Kidney capillary endothelial cell (primary cell): ENCODE results near the gene GRK5.
A peak's percentile ranks its signal among the peaks of the same experiment; 100 is the strongest.

ENCODE experiments used
- DNase-seq: peaks from one replicate; pipeline ENCODE4 v3.0.0-alpha.2; 2018; ENCODE audit warnings: low spot score

The GRK5 gene

GRCh38 chr10:119379466-119380071, 172.2 kb downstream of the GRK5 start:
- DNase-seq: no peak

- no peak for DNase-seq
Observed at GRCh38 chr10:119383174-119383856, 175.9 kb downstream of the GRK5 start.

- DNase-seq: no peak
Observed at GRCh38 chr10:119384127-119384526, 176.8 kb downstream of the GRK5 start.

- DNase-seq: no peak
Observed at GRCh38 chr10:119386666-119387065, 179.3 kb downstream of the GRK5 start.

GRCh38 chr10:119388849-119389345, 181.5 kb downstream of the GRK5 start:
- no peak for DNase-seq

GRCh38 chr10:119391440-119392251, 184.3 kb downstream of the GRK5 start:
- no peak for DNase-seq

GRCh38 chr10:119393019-119393418, 185.6 kb downstream of the GRK5 start:
- DNase-seq: no peak

GRCh38 chr10:119393421-119393820, 186.1 kb downstream of the GRK5 start:
- DNase-seq: no peak

GRCh38 chr10:119393845-119394244, 186.5 kb downstream of the GRK5 start:
- no peak for DNase-seq

GRCh38 chr10:119394657-119395279, 187.4 kb downstream of the GRK5 start:
- DNase-seq: no peak

- DNase-seq: peak; percentile 67
Observed at GRCh38 chr10:119395280-119396007, 188.1 kb downstream of the GRK5 start.

- DNase-seq: no peak
Observed at GRCh38 chr10:119396008-119396708, 188.8 kb downstream of the GRK5 start.

- no peak for DNase-seq
Observed at GRCh38 chr10:119396709-119397071, 189.3 kb downstream of the GRK5 start.

- DNase-seq: no peak
Observed at GRCh38 chr10:119397416-119397815, 190.0 kb downstream of the GRK5 start.

- no peak for DNase-seq
Observed at GRCh38 chr10:119398996-119399395, 191.6 kb downstream of the GRK5 start.

- DNase-seq: no peak
Observed at GRCh38 chr10:119399466-119399865, 192.1 kb downstream of the GRK5 start.

- peak; percentile 96 for DNase-seq
Observed at GRCh38 chr10:119401671-119402395, 194.5 kb downstream of the GRK5 start.

GRCh38 chr10:119403921-119404320, 196.6 kb downstream of the GRK5 start:
- no peak for DNase-seq

GRCh38 chr10:119404719-119405519, 197.5 kb downstream of the GRK5 start:
- DNase-seq: peak; percentile 43

GRCh38 chr10:119405520-119405807, 198.1 kb downstream of the GRK5 start:
- no peak for DNase-seq
